ENCODE results near the gene ZNF516. TPM values are rescaled to one million over a fixed set of nuclear protein-coding genes. Genes with fewer than 3 reads are reported as not detected.

Gene ZNF516
- polyA plus RNA-seq, 3 donors, result 5.0 to 41.9 (median 8.6) TPM

GRCh38 chr18:76335859-76336640 is 159.0 kb downstream of the ZNF516 start:
- H3K9me3 Mint-ChIP-seq, result peaks cover 4 to 24% (median 12%) of the 10 kb centered on the region in 7 donors
- Histone ChIP-seq H4K20me1 (ENCODE audit: insufficient read depth, low read length) (no peaks in the 10 kb centered on the region), H3K9me3 (replicated peaks in 1 of 2; ENCODE audit: control insufficient read depth in 1 of 2, insufficient read depth in 1 of 2, low read length in 2 of 2) (peaks cover 7 to 9% of the 10 kb centered on the region in 2 donors), H3K36me3 (replicated peaks in 1 of 2; ENCODE audit: control insufficient read depth in 1 of 2, insufficient read depth in 2 of 2, low read length in 2 of 2) (no peaks in the 10 kb centered on the region), H3K27ac (ENCODE audit: low read depth in 1 of 2, low read length in 2 of 2) (no peak overlapping the region), H3K4me1 (ENCODE audit: control insufficient read depth in 1 of 2, insufficient read depth in 2 of 2, low read length in 2 of 2) (no peaks in the 10 kb centered on the region), H2AFZ (ENCODE audit: insufficient read depth, low read depth, low read length, poor library complexity, severe bottlenecking) (no peak overlapping the region), H3K27me3 (ENCODE audit: control insufficient read depth in 2 of 2, insufficient read depth in 2 of 2, low read length in 2 of 2) (no peaks in the 10 kb centered on the region), H3K79me2 (ENCODE audit: insufficient read depth, low read length) (no peaks in the 10 kb centered on the region), H3K4me2 (replicated peaks; ENCODE audit: extremely low read depth, low read length, poor library complexity, severe bottlenecking) (no peak overlapping the region), H3K9ac (ENCODE audit: insufficient read depth, low read length, poor library complexity, severe bottlenecking) (no peak overlapping the region), H3K4me3 (replicated peaks in 1 of 3; ENCODE audit: low read depth in 2 of 3, low read length in 3 of 3) (no peak overlapping the region)
- H3K27me3 Mint-ChIP-seq (ENCODE audit: low read depth in 3 of 3), result peaks cover 4 to 7% (median 7%) of the 10 kb centered on the region in 3 donors
- TF ChIP-seq CTCF (IDR thresholded peaks at IDR 0.05), result no peak
- DNase-seq, result no peak
- no peak overlapping the region for H3K4me3 Mint-ChIP-seq
- no peak overlapping the region for H3K27ac Mint-ChIP-seq
- WGBS (ENCODE audit: insufficient coverage), result 90% methylated on average over 1 of the region's 10 CpGs
- no peaks in the 10 kb centered on the region for H3K36me3 Mint-ChIP-seq
- intact Hi-C loops (cut with micrococcal nuclease), result no loop called here
- H3K4me1 Mint-ChIP-seq, result peaks cover 7% of the 10 kb centered on the region

GRCh38 chr18:76328140-76328539 is 166.9 kb downstream of the ZNF516 start:
- Mint-ChIP-seq H3K36me3 (no peaks in the 10 kb centered on the region), H3K27me3 (ENCODE audit: low read depth in 3 of 3) (peaks cover 6 to 13% (median 11%) of the 10 kb centered on the region in 3 donors), H3K4me1 (no peaks in the 10 kb centered on the region), H3K4me3 (no peak overlapping the region), H3K27ac (peak overlapping the region in 1 of 7 donors; percentile 55), H3K9me3 (peaks cover 3 to 23% (median 17%) of the 10 kb centered on the region in 7 donors)
- Histone ChIP-seq H3K9me3 (replicated peaks in 1 of 2; ENCODE audit: control insufficient read depth in 1 of 2, insufficient read depth in 1 of 2, low read length in 2 of 2) (peaks cover 0 to 5% of the 10 kb centered on the region in 2 donors), H3K4me1 (ENCODE audit: control insufficient read depth in 1 of 2, insufficient read depth in 2 of 2, low read length in 2 of 2) (no peaks in the 10 kb centered on the region), H2AFZ (ENCODE audit: insufficient read depth, low read depth, low read length, poor library complexity, severe bottlenecking) (no peak overlapping the region), H3K4me3 (replicated peaks in 1 of 3; ENCODE audit: low read depth in 2 of 3, low read length in 3 of 3) (no peak overlapping the region), H3K27me3 (ENCODE audit: control insufficient read depth in 2 of 2, insufficient read depth in 2 of 2, low read length in 2 of 2) (no peaks in the 10 kb centered on the region), H3K36me3 (replicated peaks in 1 of 2; ENCODE audit: control insufficient read depth in 1 of 2, insufficient read depth in 2 of 2, low read length in 2 of 2) (no peaks in the 10 kb centered on the region), H3K4me2 (replicated peaks; ENCODE audit: extremely low read depth, low read length, poor library complexity, severe bottlenecking) (no peak overlapping the region), H4K20me1 (ENCODE audit: insufficient read depth, low read length) (no peaks in the 10 kb centered on the region), H3K9ac (ENCODE audit: insufficient read depth, low read length, poor library complexity, severe bottlenecking) (no peak overlapping the region), H3K27ac (ENCODE audit: low read depth in 1 of 2, low read length in 2 of 2) (no peak overlapping the region), H3K79me2 (ENCODE audit: insufficient read depth, low read length) (no peaks in the 10 kb centered on the region)
- TF ChIP-seq CTCF (IDR thresholded peaks at IDR 0.05), result no peak
- intact Hi-C loops (cut with micrococcal nuclease), result no loop called here
- WGBS (ENCODE audit: insufficient coverage), result 99% methylated on average over 4 of the region's 4 CpGs
- no peak for DNase-seq
